ENCODE measurements around the gene GLT1D1. TPM values are rescaled to one million over a fixed set of nuclear protein-coding genes. Genes with fewer than 3 reads are reported as not detected.
A peak's percentile ranks its signal among the peaks of the same experiment; 100 is the strongest.
"Not testable (repeated sequence)": the region's sequence is repeated elsewhere in the genome, so short reads cannot be mapped to it uniquely, and the experiment has no call there.

GLT1D1 gene
- total RNA-seq, 1 donor from 2014 or later = not detected

DNA sequence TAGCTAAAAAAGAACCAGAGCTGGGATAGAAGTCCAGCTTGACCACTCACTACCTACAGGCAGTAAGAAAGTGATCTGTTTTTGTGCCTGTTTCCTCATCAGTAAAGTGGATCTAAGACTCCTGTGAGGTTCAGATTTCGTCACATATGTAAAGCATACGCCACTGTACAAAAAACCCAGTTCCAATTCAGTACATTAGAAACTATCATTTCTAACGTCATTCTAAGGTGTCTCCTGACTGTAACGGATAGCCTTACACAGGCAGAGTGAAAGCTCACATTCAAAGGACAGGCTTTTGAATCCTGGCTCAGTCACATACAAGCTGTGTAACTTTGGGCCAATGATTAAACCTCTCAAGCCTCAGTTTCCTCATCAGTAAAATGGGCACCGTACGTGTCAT, 33.0 kb upstream of the GLT1D1 start:
- no peak for DNase-seq (ENCODE audit: low read depth)

DNA sequence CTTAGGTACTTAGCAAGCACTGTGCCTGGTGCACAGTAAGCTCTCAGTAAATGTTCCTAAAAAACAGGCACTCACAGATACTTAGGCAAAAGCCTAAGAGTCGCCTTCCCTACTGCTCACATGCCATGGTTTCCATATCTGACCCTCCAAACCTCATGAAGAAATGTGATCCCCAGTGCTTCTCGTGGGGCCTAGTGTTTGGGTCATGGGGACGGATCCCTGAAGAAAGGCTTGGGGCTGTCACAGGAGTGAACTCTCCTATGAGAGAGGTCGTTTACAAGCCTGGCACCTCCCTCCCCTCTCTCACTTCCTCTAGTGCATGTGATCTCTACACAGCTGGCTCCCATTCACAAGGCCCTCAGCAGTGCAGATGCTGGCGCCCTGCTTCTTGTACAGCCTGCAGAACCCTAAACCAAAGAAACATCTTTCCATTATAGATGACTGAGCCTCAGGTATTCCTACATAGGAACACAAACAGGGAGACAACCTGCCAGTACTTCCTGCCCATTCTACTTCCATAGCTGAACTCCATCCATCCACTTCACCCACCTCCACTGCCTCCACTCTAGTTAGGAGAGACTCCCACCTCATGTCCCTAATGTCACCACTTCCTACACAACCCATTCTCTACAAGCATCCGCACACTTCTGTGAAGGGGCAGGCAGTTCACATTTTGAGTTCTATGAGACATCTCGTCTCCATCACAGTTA, 32.4 kb upstream of the GLT1D1 start:
- DNase-seq (ENCODE audit: low read depth) = no peak

DNA sequence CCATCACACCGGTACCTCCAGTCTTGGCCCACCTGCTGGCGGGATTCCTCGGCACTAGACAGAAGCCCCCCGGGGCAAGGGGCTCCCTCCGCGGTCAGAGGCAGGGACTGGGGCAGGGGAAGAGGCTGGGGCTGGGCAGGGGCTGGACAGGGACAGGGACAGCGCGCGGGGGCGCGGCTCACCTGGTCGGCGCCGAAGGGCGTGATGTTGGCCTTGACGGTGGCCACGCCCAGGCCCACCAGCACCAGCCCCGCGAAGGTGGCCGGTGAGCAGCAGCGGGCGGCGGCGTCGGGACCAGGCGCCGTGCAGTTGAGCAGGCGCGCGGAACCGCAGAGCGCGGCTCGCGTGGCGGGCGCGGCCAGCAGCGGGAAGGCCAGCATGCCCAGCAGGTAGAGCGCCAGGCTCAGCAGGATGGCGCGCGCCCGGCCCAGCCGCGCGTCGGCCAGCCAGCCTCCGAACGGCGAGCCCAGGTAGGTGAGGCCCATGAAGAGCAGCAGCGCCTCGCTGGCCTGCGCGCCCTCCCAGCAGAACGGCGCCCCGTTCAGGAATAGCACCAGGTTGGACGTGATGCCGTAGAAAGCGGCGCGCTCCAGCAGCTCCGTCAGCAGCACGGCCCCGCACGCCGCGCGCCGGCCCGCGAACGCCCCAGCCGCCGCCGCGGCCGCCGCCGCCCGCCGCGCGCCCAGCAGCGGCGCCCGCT, 29.9 kb upstream of the GLT1D1 start:
- no peak for DNase-seq (ENCODE audit: low read depth)

DNA sequence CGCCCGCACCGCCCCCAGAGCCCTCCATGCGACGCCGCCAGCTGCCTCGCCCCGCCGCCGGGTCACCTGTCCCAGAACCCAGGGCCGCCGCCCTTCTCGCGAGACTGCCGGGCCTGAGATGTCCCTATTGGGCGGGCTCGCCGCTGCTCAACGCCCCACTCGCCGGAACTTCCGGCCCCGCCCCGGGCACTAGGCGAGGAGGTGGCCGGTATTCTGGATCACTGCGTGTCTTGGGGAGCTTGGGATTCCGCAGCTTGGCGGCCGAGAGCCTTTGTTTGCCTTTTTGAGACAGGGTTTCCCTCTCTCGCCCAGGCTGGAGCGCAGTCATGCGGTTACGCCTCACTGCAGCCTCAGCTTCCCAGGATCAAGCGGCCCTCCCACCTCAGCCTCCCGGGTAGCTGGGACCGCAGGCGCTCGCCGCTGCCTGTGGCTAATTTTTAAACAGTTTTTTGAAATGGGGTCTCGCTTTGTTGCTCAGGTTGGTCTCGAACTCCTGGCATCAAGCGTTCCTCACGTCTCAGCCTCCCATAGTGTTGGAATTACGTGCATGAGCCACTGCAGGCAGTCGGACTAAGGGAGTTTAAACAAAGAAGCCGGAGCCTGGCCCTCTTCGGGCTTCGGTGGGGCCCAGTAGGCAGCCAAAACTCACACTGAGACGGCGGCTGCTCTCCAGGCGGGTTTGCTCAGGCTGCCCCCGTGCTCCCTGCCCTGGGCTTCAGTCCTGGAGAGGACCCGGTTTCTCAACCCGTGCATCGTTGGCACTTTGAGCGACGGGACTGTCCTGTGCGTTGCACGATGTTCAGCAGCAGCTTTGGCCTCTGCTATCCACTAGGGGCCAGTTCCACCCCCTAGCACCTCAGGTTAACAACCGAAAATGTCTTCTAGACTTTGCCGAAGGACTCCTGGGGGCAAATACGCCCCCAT, 29.1 kb upstream of the GLT1D1 start, which contains the start of gene SLC15A4:
Gene SLC15A4 (minus strand): TSS at position 43 of the 924 bp plus-strand sequence. CDS start 15 bp downstream, at position 28.
- DNase-seq (ENCODE audit: low read depth) = peak; percentile 96

DNA sequence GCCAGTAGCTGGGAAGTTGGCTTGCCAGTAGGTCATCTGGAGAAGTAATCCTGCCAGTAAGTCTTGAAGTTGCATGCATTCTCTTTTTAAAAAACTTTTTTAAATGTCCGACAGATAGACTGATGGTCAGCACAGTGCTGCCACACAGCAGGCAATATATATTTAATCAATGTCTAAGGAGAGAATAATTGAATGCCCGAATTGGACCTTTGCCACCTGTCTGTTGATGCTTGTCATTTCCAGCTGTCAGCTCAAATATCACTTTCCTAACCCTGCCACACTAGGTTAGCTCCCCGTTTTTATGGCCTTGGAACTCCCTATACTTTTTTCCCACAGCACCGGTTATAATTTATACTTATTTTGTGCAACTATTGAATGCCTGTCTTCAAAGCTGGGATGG, 27.4 kb upstream of the GLT1D1 start:
- peak; percentile 51 for DNase-seq (ENCODE audit: low read depth)

DNA sequence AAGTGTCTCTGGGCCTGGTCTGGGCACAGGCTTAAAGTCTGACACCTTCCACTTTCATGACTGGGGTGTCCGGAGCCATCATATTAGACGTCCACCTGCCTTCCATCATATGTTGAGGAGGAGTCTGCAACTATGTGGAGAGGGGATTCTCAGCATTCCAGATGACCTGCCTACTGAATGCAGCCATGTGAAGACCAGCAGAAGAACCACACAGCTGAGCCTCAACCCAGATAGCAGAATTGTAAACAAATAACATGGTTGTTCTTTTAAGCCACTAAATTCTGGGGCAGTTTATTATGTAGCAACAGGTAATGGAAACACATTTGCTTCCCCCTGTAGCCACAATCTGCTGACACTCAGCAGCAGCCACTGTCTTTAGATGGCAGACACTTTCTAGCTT, 25.6 kb upstream of the GLT1D1 start:
- DNase-seq (ENCODE audit: low read depth) = no peak

DNA sequence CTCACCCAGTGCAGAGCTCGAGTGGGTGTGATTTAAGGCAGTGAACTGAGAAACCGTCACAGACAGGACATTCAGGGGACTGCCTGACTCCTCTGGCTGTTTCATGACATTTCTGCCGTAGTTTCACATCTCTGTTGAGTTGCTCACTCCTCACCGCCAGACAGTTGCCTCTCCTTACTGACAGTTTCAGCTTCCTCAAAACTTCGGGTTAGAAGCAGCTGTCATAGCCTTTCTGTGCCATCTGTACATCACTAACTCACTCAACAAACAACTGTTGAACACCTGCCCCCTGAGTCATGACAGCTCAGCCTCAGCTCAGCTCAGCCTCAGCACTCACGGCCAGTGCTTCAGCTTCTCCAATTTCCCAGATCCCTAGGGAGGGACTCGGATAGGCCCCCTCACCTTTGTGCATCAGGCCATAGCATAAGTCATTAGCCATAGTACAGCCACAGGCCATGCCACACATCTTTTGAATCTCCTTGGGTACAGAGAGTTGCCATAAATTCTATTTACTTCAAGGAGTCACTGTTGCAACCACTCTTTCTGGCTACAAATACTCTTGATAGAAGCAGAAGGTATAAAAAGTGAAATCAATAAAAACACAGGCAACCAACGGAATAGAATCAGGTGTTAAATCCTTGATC, 23.3 kb upstream of the GLT1D1 start:
- peak; percentile 93 for DNase-seq (ENCODE audit: low read depth)

DNA sequence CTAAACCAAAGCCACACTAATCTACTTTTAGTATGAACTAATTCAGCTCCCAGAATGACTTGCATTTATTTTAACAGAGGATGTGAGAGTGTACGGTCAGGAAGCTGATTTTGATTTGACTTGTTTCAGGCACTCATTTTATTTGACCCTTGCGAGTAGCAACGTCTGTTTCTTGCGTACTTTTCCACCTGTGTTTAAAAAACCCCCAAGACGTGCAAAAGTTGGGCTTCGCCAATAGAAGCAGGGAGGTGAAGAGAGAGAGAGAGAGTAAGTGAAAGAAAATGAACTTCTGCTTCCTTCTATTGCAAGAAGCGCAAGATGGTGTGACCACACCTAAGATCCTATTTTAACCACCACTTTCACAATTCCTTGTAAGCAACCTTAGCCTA, 22.8 kb upstream of the GLT1D1 start:
- no peak for DNase-seq (ENCODE audit: low read depth)

DNA sequence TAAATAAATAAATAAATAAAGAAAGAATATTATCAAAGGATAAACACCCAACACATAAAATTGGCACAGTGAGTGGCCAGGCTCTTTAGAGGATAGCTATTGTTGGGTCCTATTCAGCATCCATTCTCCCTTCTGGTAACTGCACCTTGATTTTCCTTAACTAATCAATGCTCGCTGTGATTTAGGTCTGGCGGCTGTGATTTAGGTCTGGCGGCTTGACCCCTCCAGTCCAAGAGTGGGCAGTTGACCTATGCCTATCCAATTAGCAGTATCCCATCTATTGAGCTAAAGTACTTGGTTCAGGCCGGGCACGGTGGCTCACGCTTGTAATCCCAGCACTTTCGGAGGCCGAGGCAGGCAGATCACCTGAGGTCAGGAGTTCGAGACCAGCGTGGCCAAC, 19.9 kb upstream of the GLT1D1 start:
- DNase-seq (ENCODE audit: low read depth) = no peak

DNA sequence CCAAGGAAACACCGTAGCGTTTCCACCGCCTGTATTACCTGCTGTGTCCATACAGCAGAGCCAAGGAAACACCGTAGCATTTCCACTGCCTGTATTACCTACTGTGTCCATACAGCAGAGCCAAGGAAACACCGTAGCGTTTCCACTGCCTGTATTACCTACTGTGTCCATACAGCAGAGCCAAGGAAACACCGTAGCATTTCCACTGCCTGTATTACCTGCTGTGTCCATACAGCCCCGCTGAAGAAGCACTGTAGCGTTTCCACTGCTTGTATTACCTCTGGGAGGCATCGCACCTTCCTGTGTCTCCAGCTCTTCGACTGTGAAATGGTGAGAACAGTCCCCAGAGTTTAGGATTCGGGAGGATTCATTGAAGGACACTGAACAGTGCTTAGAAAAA, 13.4 kb upstream of the GLT1D1 start:
- not testable (repeated sequence) for DNase-seq (ENCODE audit: low read depth)

DNA sequence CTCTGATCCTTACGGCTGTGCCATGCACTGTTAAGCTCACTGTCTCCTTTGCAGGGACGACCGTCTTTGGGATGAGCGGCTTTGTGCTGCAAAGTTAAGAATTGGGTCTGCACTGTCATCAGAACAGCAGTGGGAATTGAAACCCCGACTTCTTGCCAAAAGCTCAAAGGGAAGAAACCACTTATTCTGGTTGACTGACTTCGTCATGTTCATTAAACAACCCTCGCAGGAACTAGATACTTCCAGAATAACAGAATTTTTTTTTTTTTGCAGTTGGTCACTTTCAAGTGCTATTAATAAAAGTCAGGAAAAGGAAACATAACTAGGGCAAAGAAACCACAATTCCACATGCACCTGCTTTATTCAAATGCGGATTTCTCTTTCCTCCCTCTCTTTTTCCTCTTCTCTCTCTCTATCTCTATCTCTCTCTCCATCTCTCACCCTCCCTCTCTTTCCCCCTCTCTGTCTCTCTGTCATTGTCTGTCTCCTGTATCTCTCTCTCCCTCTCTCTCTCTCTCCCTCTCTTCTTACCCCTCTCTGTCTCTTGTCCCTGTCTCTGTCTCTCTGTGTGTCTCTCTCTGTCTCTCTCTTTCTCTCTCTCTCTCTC, 12.3 kb upstream of the GLT1D1 start:
- no peak for DNase-seq (ENCODE audit: low read depth)

DNA sequence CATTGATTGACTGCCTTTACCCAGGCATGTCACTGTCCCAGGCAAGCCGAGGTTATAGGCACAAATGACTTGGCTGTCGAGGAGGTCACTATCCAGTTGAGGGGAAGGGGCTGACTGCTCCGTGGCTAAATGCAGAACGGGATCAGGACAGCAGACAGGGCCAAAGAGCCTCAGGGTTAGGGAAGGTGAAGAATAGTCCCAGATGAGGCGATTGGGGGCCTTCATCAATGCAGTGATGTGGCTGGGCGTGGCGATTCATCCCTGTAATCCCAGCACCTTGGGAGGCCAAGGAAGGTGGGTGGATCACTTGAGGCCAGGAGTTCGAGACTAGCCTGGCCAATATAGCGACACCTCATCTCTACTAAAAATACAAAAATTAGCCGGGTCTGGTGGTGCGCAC, 10.7 kb upstream of the GLT1D1 start:
- DNase-seq (ENCODE audit: low read depth) = no peak

DNA sequence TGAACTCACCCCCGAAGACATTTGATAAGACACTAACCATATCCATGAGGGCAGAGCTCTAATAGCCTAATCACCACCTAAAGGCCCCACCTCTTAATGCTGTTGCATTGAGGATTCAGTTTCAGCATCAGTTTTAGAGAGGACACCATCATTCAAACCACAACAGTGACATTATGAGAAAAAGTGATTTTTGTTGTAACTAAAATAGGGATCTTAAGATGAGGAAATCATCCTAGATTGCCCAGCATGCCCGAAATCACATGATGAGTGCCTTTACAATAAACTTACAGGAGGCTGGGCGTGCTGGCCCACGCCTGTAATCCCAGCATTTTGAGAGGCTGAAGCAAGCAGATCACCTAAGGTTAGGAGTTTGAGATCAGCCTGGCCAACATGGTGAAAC, 9.7 kb upstream of the GLT1D1 start:
- DNase-seq (ENCODE audit: low read depth) = no peak

DNA sequence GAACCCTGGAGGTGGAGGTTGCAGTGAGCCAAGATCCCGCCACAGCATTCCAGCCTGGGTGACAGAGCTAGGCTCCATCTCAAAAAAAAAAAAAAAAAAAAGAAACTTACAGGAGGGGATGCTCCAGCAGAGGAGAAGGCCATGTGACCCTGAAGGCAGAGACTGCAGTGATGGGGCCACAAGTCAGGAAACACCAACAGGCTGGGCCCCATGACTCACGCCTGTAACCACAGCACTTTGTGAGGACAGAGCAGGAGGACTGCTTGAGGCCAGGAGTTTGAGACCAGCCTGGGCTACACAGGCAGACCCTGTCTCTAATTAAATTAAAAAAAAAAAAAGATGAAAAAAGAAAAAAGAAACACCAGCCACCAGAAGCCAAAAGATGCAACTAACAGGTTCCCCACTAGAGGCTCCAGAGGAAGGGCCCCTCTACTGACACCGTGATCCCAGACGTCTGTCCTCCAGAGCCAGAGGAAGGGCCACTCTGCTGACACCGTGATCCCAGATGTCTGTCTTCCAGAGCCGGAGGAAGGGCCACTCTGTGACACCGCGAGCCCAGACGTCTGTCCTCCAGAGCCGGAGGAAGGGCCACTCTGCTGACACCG, 9.1 kb upstream of the GLT1D1 start:
- DNase-seq (ENCODE audit: low read depth) = no peak

DNA sequence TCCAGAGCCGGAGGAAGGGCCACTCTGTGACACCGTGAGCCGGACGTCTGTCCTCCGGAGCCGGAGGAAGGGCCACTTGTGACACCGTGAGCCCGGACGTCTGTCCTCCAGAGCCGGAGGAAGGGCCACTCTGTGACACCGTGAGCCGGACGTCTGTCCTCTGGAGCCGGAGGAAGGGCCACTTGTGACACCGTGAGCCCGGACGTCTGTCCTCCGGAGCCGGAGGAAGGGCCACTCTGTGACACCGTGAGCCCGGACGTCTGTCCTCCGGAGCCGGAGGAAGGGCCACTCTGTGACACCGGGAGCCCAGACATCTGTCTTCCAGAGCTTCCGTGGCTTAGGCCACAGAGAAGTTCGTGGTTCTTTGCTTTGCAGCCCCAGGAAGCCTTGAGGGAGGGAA, 6.6 kb upstream of the GLT1D1 start:
- DNase-seq (ENCODE audit: low read depth) = not testable (repeated sequence)

DNA sequence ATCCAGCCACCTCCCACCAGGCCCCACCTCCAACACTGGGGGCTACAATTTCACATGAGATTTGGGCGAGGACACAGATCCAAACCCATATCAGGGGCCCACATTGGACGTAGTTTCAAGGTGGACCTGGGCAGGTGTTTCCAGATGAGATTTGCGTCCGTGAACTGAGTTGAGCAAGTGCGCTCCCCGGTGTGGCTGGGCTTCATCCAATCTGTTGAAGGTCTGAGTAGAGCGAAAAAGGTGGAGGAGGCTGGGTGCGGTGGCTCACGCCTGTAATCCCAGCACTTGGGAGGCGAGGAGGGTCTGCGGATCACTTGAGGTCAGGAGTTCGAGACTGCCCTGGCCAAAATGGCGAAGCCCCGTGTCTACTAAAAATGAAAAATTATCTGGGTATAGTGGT, 4.9 kb upstream of the GLT1D1 start:
- DNase-seq (ENCODE audit: low read depth) = no peak

DNA sequence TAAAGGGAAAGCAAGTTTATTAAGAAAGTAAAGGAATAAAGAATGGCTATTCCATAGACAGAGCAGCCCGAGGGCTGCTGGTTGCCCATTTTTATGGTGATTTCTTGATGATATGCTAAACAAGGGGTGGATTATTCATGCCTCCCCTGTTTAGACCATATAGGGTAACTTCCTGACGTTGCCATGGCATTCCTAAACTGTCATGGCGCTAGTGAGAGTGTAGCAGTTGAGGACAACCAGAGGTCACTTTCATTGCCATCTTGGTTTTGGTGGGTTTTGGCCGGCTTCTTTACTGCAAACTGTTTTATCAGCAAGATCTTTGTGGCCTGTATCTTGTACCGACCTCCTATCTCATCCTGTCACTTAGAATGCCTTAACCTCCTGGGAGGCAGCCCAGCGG, 3.5 kb upstream of the GLT1D1 start:
- not testable (repeated sequence) for DNase-seq (ENCODE audit: low read depth)

DNA sequence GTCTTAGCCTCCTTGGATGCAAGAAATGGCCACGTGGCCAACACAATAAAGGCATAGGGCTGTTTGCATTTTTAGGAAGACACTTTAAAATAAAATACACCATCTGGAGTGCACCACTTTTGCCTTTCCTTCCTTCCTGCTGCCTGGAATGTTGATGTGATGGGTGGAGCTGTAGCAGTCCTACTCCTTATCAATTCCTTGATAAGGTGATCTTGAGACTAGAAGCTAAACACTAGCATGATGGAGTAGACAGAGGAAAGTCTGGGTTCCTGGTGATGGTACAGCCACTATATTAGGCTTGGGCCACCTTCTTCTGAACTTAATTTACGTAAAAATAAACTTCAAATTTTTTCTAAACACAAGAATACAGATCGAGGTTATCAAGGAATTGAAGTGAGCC, 2.9 kb upstream of the GLT1D1 start:
- DNase-seq (ENCODE audit: low read depth) = no peak

DNA sequence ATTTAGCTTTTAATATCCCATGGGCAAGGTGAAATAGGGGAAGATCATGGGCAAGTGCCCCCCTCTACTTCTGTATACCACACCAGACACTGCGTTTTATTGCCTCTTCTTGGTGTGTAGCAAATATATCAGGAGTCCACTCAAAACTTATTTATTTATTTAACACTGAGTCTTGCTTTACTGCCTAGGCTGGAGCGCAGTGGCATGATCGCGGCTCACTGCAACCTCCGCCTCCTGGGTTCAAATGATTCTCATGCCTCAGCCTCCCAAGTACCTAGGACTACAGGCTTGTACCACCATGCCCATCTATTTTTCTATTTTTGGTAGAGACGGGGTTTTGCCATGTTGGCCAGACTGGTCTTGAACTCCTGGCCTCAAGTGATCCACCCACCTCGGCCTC, 1.8 kb upstream of the GLT1D1 start:
- DNase-seq (ENCODE audit: low read depth) = not testable (repeated sequence)

DNA sequence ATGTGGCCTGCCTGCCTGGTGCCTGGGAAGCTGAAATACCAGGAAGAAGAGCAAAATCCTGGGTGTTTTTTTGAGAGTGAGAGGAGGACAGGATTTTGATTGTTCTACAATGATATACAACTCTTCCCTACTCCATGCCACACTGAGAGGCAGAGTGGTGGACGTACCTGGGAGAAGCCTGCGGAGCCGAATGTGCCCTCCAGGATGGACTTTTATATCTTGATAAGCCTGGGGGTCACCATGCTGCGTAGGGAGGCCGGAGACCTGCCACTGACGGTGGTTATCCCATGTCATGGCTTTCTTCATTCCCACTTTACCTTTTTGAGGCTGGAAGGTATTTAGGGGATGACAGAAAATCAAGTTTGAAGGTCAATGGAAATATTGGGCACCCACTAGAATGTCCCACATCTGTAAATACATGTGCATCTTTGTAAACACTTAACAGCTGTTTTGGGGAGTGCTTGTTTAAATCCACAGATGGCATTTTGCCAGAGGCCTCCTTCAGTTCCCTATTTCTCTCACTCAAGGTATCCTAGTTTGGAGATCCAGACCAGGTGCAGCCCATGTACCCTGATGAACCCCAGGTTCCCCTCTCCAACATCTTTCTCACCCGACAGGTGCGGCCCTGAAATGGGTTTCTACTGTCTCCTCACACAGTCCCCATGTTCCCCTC, 1.1 kb upstream of the GLT1D1 start:
- DNase-seq (ENCODE audit: low read depth) = no peak

All from myocyte (in vitro differentiated cells).